Peyer's patch (tissue), 4 donors: ENCODE results near the gene SLC50A1. TPM values are rescaled to one million over a fixed set of nuclear protein-coding genes. Genes with fewer than 3 reads are reported as not detected.

Source experiments
- DNase-seq, 3 donors: peaks; one replicate each; pipeline ENCODE4 v3.0.0-alpha.2; 2017 to 2019
- H3K27ac ChIP-seq, 4 donors: fragments of 200-600 bp; sonication (generic); one replicate each; pipeline ENCODE4 v1.5.1; 2016 to 2019
- H3K27me3 ChIP-seq, 2 donors: fragments of 200-600 bp; sonication (generic); one replicate each; pipeline ENCODE4 v1.5.1; 2019
- H3K36me3 ChIP-seq, 3 donors: fragments of 200-600 bp; sonication (generic); one replicate each; pipeline ENCODE4 v1.5.1; 2016 to 2019
- H3K4me1 ChIP-seq, 4 donors: fragments of 200-600 bp; sonication (generic); one replicate each; pipeline ENCODE4 v1.5.1; 2016 to 2019
- H3K4me3 ChIP-seq, 4 donors: fragments of 200-600 bp; sonication (generic); 1 replicate in 3 of 4; 2 replicates in 1 of 4; pipeline ENCODE4 v1.5.1; 2016 to 2019; ENCODE audit warnings: mild to moderate bottlenecking in 1 of 4
- H3K9me3 ChIP-seq, 4 donors: fragments of 200-600 bp; sonication (generic); one replicate each; pipeline ENCODE4 v1.5.1; 2016 to 2019; ENCODE audit warnings: mild to moderate bottlenecking in 1 of 4
- CTCF ChIP-seq, 6 experiments: fragments of 450-650 bp in 4 of 6; fragments of 200-600 bp in 2 of 6; sonication (generic) in 1 of 6; IDR thresholded peaks; one replicate each; pipeline ENCODE4 v1.5.1; 2017 to 2019; ENCODE audit warnings: antibody characterized with exemption in 6 of 6, mild to moderate bottlenecking in 3 of 6, moderate library complexity in 1 of 6
- POLR2A ChIP-seq, 2 donors: fragments of 450-650 bp; IDR thresholded peaks; one replicate each; pipeline ENCODE4 v1.5.1; 2017; ENCODE audit warnings: antibody characterized with exemption in 2 of 2, mild to moderate bottlenecking in 2 of 2, moderate library complexity in 2 of 2
- total RNA-seq, 4 donors: library from RNA; depleted of rRNA; stranded (reverse); fragments of >200 nt; gene quantifications; one replicate each; pipeline ENCODE4 v1.1.0, GENCODE V29; 2016

SLC50A1 gene
- total RNA-seq = 10 to 100 TPM; 42.5 to 83.3 (median 46.7) TPM

- H3K4me1 ChIP-seq = peaks cover 0 to 53% (median 13%) of the 10 kb centered on the region in 4 donors
Observed at GRCh38 chr1:155135415-155136028, at the start of gene SLC50A1. Gene SLC50A1, plus strand, starts transcription at chr1:155135852. Its CDS starts 60 bp downstream, at chr1:155135912.

GRCh38 chr1:155086128-155086741 lies 49.4 kb upstream of the SLC50A1 start:
- H3K4me3 ChIP-seq = peak overlapping the region; percentile 61 to 75 (median 62)
- H3K9me3 ChIP-seq = no peaks in the 10 kb centered on the region
- TF ChIP-seq POLR2A (IDR thresholded peaks at IDR 0.05) (no peak), CTCF (IDR thresholded peaks at IDR 0.05) (peak; percentile 90 to 100 (median 94))
- H3K27ac ChIP-seq = peak overlapping the region; percentile 81 to 93 (median 90)
- H3K36me3 ChIP-seq = no peaks in the 10 kb centered on the region
- H3K27me3 ChIP-seq = peaks cover 0 to 23% of the 10 kb centered on the region in 2 donors
- H3K4me1 ChIP-seq = peaks cover 3 to 48% (median 26%) of the 10 kb centered on the region in 4 donors
- peak; percentile 79 to 89 (median 85) for DNase-seq

More at GRCh38 chr1:155135415-155136028, at the start of gene SLC50A1:
- peak within 1 kb of the TSS; percentile 92 to 98 (median 98) for H3K27ac ChIP-seq
- H3K27me3 ChIP-seq = no peaks in the 10 kb centered on the region
- H3K9me3 ChIP-seq = no peaks in the 10 kb centered on the region
- peak in 5 of 6 experiments; percentile 23 to 70 (median 68) for TF ChIP-seq CTCF (IDR thresholded peaks at IDR 0.05)
- TF ChIP-seq POLR2A (IDR thresholded peaks at IDR 0.05) = peak; percentile 94 to 99
- peaks cover 0 to 38% (median 0%) of the 10 kb centered on the region in 3 donors for H3K36me3 ChIP-seq
- H3K4me3 ChIP-seq = peak within 1 kb of the TSS; percentile 63 to 87 (median 73)
- peak; percentile 89 to 97 (median 97) for DNase-seq

GRCh38 chr1:155086856-155087535 lies 48.7 kb upstream of the SLC50A1 start:
- H3K4me1 ChIP-seq = peaks cover 9 to 46% (median 19%) of the 10 kb centered on the region in 4 donors
- H3K4me3 ChIP-seq = no peak overlapping the region
- TF ChIP-seq POLR2A (IDR thresholded peaks at IDR 0.05) (no peak), CTCF (IDR thresholded peaks at IDR 0.05) (no peak)
- H3K27me3 ChIP-seq = peaks cover 0 to 16% of the 10 kb centered on the region in 2 donors
- no peaks in the 10 kb centered on the region for H3K36me3 ChIP-seq
- H3K27ac ChIP-seq = no peak overlapping the region
- DNase-seq = peak in 1 of 3 donors; percentile 47
- H3K9me3 ChIP-seq = no peaks in the 10 kb centered on the region

- peaks cover 0 to 23% (median 4%) of the 10 kb centered on the region in 4 donors for H3K4me1 ChIP-seq
- H3K36me3 ChIP-seq = no peaks in the 10 kb centered on the region
- H3K4me3 ChIP-seq = no peak overlapping the region
- H3K27ac ChIP-seq = no peak overlapping the region
- no peaks in the 10 kb centered on the region for H3K9me3 ChIP-seq
- DNase-seq = peak; percentile 76 to 90 (median 84)
- TF ChIP-seq CTCF (IDR thresholded peaks at IDR 0.05) = peak; percentile 95 to 98 (median 97)
- no peak for TF ChIP-seq POLR2A (IDR thresholded peaks at IDR 0.05)
- no peaks in the 10 kb centered on the region for H3K27me3 ChIP-seq
Observed at GRCh38 chr1:155091071-155092051, 44.3 kb upstream of the SLC50A1 start.

- peak in 1 of 3 donors; percentile 22 for DNase-seq
- Histone ChIP-seq H3K27me3 (no peaks in the 10 kb centered on the region), H3K4me3 (no peak overlapping the region), H3K4me1 (peaks cover 0 to 20% (median 3%) of the 10 kb centered on the region in 4 donors), H3K36me3 (no peaks in the 10 kb centered on the region), H3K9me3 (no peaks in the 10 kb centered on the region), H3K27ac (no peak overlapping the region)
- TF ChIP-seq CTCF (IDR thresholded peaks at IDR 0.05) = no peak
- no peak for TF ChIP-seq POLR2A (IDR thresholded peaks at IDR 0.05)
Observed at GRCh38 chr1:155092131-155092530, 43.5 kb upstream of the SLC50A1 start.
